A673 (cell line): ENCODE measurements around the gene RABGEF1. TPM values are rescaled to one million over a fixed set of nuclear protein-coding genes. Genes with fewer than 3 reads are reported as not detected.
"Not testable (repeated sequence)": the region's sequence is repeated elsewhere in the genome, so short reads cannot be mapped to it uniquely, and the experiment has no call there.

Experiments
- BruUV-seq: library from RNA; stranded (reverse); fragments of 400-500 nt; replicated peaks from 2 replicates; lab custom pipeline; 2021; lab: Mats Ljungman, UMichigan
- CTCF ChIA-PET: fragments of 300-600 bp; sonication (Branson Sonifier 250); formaldehyde crosslinking; loops from one replicate; lab custom pipeline; 2022; ENCODE audit warnings: antibody characterized with exemption; lab: Charles Lee
- POLR2A ChIA-PET: fragments of 300-600 bp; sonication (Branson Sonifier 250); formaldehyde crosslinking; loops from one replicate; lab custom pipeline; 2022; ENCODE audit warnings: antibody characterized with exemption; ENCODE audit not compliant: low non-redundant PET; lab: Charles Lee
- DNase-seq: peaks from one replicate; pipeline ENCODE4 v3.0.0-alpha.2; 2015; ENCODE audit warnings: low spot score
- H3K27ac ChIP-seq: fragments of 200-600 bp; sonication (generic); 2 replicates; pipeline ENCODE4 v1.5.1; 2016; ENCODE audit warnings: mixed run types, low read depth, mild to moderate bottlenecking, mixed read lengths, antibody characterized with exemption, low read length; ENCODE audit not compliant: poor library complexity, severe bottlenecking
- H3K27me3 ChIP-seq: fragments of 200-600 bp; sonication (generic); replicated peaks from 2 replicates; pipeline ENCODE4 v1.6.1; 2017; ENCODE audit warnings: mixed run types, low read depth, mild to moderate bottlenecking, mixed read lengths, antibody characterized with exemption, low read length; ENCODE audit not compliant: insufficient read depth, poor library complexity
- H3K36me3 ChIP-seq: fragments of 200-600 bp; sonication (generic); 2 replicates; pipeline ENCODE4 v1.6.1; 2016; ENCODE audit warnings: mixed run types, mild to moderate bottlenecking, mixed read lengths, antibody characterized with exemption, low read length; ENCODE audit not compliant: insufficient read depth, poor library complexity, severe bottlenecking
- H3K4me1 ChIP-seq: fragments of 200-600 bp; sonication (generic); 2 replicates; pipeline ENCODE4 v1.6.1; 2017; ENCODE audit warnings: mixed run types, mild to moderate bottlenecking, mixed read lengths, antibody characterized with exemption, low read length; ENCODE audit not compliant: insufficient read depth, poor library complexity, severe bottlenecking
- H3K4me3 ChIP-seq: fragments of 200-600 bp; sonication (generic); 2 replicates; pipeline ENCODE4 v1.5.1; 2016; ENCODE audit warnings: low read depth, mixed run types, mild to moderate bottlenecking, mixed read lengths, low read length; ENCODE audit not compliant: poor library complexity, severe bottlenecking
- H3K9me3 ChIP-seq: fragments of 200-600 bp; sonication (generic); 2 replicates; pipeline ENCODE4 v1.6.1; 2016; ENCODE audit warnings: mixed run types, low read depth, mild to moderate bottlenecking, mixed read lengths, antibody characterized with exemption, low read length; ENCODE audit not compliant: poor library complexity, severe bottlenecking
- CTCF ChIP-seq: fragments of 300-800, 200-600 bp; sonication (generic); conservative IDR thresholded peaks from 2 replicates; pipeline ENCODE4 v1.5.1; 2017; ENCODE audit warnings: low read depth, mild to moderate bottlenecking, antibody characterized with exemption, low read length, moderate library complexity, mixed read lengths
- EZH2 ChIP-seq: fragments of 200-600 bp; sonication (generic); IDR thresholded peaks from 2 replicates; pipeline ENCODE4 v1.6.1; 2017; ENCODE audit warnings: borderline replicate concordance, low read depth, mild to moderate bottlenecking, mixed read lengths, antibody characterized with exemption, low read length; ENCODE audit not compliant: poor library complexity, severe bottlenecking
- intact Hi-C: fragments of 100-400 bp; cut with micrococcal nuclease; formaldehyde crosslinking; loops from one replicate; pipeline ENCODE4 v1.10.0; 2022; ENCODE audit not compliant: unreplicated experiment
- total RNA-seq: library from RNA; stranded (reverse); gene quantifications from 2 replicates; pipeline ENCODE4 v1.2.3, GENCODE V29; 2021

RABGEF1 gene
- total RNA-seq, 1 experiment from 2014 or later, result 20.0 TPM

- Histone ChIP-seq H3K27me3 (no peaks in the 10 kb centered on the region), H3K36me3 (no peaks in the 10 kb centered on the region), H3K4me1 (no peaks in the 10 kb centered on the region), H3K9me3 (no peaks in the 10 kb centered on the region), H3K27ac (no peak overlapping the region), H3K4me3 (no peak overlapping the region)
- ChIA-PET POLR2A (no interaction called here), CTCF (no interaction called here)
- no peak for DNase-seq
- TF ChIP-seq CTCF (no peak), EZH2 (no peak)
- intact Hi-C loops, result no loop called here
- BruUV-seq, result no TSS peak
Observed at GRCh38 chr7:66699998-66700397, 40.5 kb upstream of the RABGEF1 start.

GRCh38 chr7:66700633-66701131 is 39.9 kb upstream of the RABGEF1 start:
- Histone ChIP-seq H3K4me3 (no peak overlapping the region), H3K27ac (no peak overlapping the region), H3K9me3 (no peaks in the 10 kb centered on the region), H3K36me3 (no peaks in the 10 kb centered on the region), H3K4me1 (no peaks in the 10 kb centered on the region), H3K27me3 (no peaks in the 10 kb centered on the region)
- CTCF ChIA-PET, result no interaction called here
- POLR2A ChIA-PET, result no interaction called here
- TF ChIP-seq EZH2 (no peak), CTCF (no peak)
- intact Hi-C loops, result no loop called here
- no TSS peak for BruUV-seq
- no peak for DNase-seq

GRCh38 chr7:66707825-66708224 is 32.7 kb upstream of the RABGEF1 start:
- Histone ChIP-seq H3K4me3 (no peak overlapping the region), H3K9me3 (no peaks in the 10 kb centered on the region), H3K27me3 (no peaks in the 10 kb centered on the region), H3K4me1 (no peaks in the 10 kb centered on the region), H3K36me3 (no peaks in the 10 kb centered on the region), H3K27ac (no peak overlapping the region)
- POLR2A ChIA-PET, result no interaction called here
- BruUV-seq, result no TSS peak
- no peak for DNase-seq
- CTCF ChIA-PET, result no interaction called here
- no peak for TF ChIP-seq CTCF
- TF ChIP-seq EZH2, result no peak
- intact Hi-C loops, result no loop called here

- H3K4me1 ChIP-seq, DNase-seq, H3K36me3 ChIP-seq, H3K4me3 ChIP-seq, CTCF ChIA-PET, H3K9me3 ChIP-seq, POLR2A ChIA-PET, intact Hi-C loops, H3K27me3 ChIP-seq, H3K27ac ChIP-seq, BruUV-seq: not testable (repeated sequence)
Observed at GRCh38 chr7:66710752-66711151, 29.8 kb upstream of the RABGEF1 start.
